ENCODE results near the gene UBQLN3. TPM values are rescaled to one million over a fixed set of nuclear protein-coding genes. Genes with fewer than 3 reads are reported as not detected.

Gene UBQLN3
- total and polyA plus RNA-seq, 2 of the 13 experiments (the other 11 are each of a cell fraction or from before 2014, with no cell fraction given), result 0.08 TPM; not detected in 1

DNA sequence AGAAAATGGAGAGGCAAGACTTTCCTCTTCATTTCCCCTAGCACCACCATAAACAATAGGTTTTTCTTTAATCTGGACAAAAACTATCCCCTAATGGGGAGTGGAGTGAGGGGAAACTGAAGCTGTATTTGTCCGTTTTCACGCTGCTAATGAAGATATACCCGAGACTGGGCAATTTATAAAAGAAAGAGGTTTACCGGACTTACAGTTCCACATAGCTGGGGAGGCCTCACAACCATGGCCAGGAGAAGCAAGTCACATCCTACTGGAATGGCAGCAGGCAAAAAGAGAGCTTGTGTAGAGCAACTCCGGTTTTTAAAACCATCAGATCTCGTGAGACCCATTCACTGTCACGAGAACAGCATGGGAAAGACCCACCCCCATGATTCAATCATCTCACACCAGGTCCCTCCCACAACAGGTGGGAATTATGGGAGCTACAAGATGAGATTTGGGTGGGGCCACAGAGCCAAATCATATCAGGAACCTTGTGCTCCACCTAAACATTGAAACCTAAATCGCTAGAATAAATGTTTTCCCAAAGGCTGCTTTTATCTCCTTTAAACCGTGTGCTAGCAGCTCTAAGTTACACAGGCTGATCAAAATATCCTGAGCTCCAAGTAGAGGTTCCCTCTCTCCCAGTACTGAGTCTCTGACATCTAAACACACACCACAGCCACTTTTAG, 4.3 kb downstream of the UBQLN3 start (continued):
- no peak for TF ChIP-seq PHF21A (CRISPR knock-in tag; IDR thresholded peaks at IDR 0.05)
- no peak for TF ChIP-seq ZNF280B (CRISPR knock-in tag; IDR thresholded peaks at IDR 0.05; ENCODE audit: borderline replicate concordance)
- no peak for TF ChIP-seq ZNF776 (CRISPR knock-in tag; IDR thresholded peaks at IDR 0.05)
- no peak for TF ChIP-seq BATF2 (CRISPR knock-in tag; IDR thresholded peaks at IDR 0.05)

DNA sequence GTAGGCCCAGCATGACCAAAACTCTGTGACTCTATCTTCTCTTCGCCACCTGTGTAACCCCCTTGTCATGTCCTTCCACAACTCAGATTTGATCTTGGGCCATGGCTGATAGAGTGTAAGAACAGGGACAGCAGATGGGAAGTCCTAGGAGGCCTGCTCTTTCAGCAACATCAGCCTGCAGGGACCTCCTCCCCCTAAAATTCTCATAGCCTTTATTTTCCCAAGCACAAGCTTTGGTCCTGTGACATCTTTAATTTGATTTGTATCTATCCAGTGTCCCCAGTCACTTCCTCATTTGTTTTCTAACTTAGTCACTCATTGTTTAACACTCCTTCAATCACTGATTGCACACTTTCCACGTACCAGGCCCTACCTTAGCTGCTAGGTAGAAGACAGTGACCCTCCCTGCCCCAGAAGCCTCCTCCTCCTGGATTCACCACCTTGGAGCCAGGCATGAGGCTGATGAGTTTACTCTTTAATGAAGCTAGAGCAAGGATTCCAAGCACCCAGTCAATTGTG, 5.3 kb downstream of the UBQLN3 start:
- in situ Hi-C loops (cut with HindIII; ENCODE audit: extremely low pct_ligation_motif_present, low pct_unique_long_range_greater_than_20kb) (no loop called here), intact Hi-C loops (cut with micrococcal nuclease; ENCODE audit: unreplicated experiment) (no loop called here)
- ChIA-PET POLR2A (no interaction called here), CTCF (ENCODE audit: low intra/inter-chr PET ratio, low total read pairs) (no interaction called here)
- H3K36me3 ChIP-seq (replicated peaks in 1 of 2; ENCODE audit: control insufficient read depth in 1 of 2, insufficient read depth in 2 of 2, low read length in 2 of 2), result no peaks in the 10 kb centered on the region
- no peak overlapping the region for H3K4me2 ChIP-seq (ENCODE audit: low read depth, low read length)
- no peak overlapping the region for H3K27ac ChIP-seq (ENCODE audit: extremely low read length, insufficient read depth, low read length)
- no peaks in the 10 kb centered on the region; the same call in 1 of the 2 replicates for H4K20me1 ChIP-seq (ENCODE audit: insufficient read depth, low read length)
- H3K4me1 ChIP-seq (ENCODE audit: insufficient read depth, low read length), result no peaks in the 10 kb centered on the region
- no peak overlapping the region for H3K4me3 ChIP-seq (replicated peaks in 1 of 3; ENCODE audit: insufficient read depth in 1 of 3, low read depth in 2 of 3, low read length in 3 of 3)
- DNase-seq (ENCODE audit: low spot score) (no peak), ATAC-seq (no peak), FAIRE-seq (no peak)
- H3K27me3 ChIP-seq (ENCODE audit: control insufficient read depth in 1 of 2, insufficient read depth in 2 of 2, low read length in 2 of 2), result peaks cover 0 to 22% of the 10 kb centered on the region in 2 experiments; a peak in 3 of 5 replicates
- WGBS (ENCODE audit: low lambda C conversion rate), result 23% methylated on average over 2 of the region's 2 CpGs
- H2AFZ ChIP-seq (ENCODE audit: low read length), result no peak overlapping the region
- H3K9ac ChIP-seq (ENCODE audit: insufficient read depth, low read depth, low read length), result no peak overlapping the region
- H3K79me2 ChIP-seq (ENCODE audit: insufficient read depth, low read length), result no peaks in the 10 kb centered on the region
- BruUV-seq (replicated peaks), result no TSS peak
- no peaks in the 10 kb centered on the region for H3K9me3 ChIP-seq (ENCODE audit: low read length)
- TF ChIP-seq, protein P1, sequence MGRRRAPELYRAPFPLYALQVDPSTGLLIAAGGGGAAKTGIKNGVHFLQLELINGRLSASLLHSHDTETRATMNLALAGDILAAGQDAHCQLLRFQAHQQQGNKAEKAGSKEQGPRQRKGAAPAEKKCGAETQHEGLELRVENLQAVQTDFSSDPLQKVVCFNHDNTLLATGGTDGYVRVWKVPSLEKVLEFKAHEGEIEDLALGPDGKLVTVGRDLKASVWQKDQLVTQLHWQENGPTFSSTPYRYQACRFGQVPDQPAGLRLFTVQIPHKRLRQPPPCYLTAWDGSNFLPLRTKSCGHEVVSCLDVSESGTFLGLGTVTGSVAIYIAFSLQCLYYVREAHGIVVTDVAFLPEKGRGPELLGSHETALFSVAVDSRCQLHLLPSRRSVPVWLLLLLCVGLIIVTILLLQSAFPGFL (CRISPR knock-in tag; IDR thresholded peaks at IDR 0.05), result no peak
- TF ChIP-seq ZNF205 (CRISPR knock-in tag; IDR thresholded peaks at IDR 0.05) (no peak), ZNF652 (CRISPR knock-in tag; IDR thresholded peaks at IDR 0.05; ENCODE audit: borderline replicate concordance, low read depth) (no peak), ZNF687 (CRISPR knock-in tag; IDR thresholded peaks at IDR 0.05) (no peak), PHB2 (IDR thresholded peaks at IDR 0.05; ENCODE audit: partially characterized antibody) (no peak), SMARCE1 (IDR thresholded peaks at IDR 0.05; ENCODE audit: borderline replicate concordance) (no peak)
- TF ChIP-seq, protein P2, sequence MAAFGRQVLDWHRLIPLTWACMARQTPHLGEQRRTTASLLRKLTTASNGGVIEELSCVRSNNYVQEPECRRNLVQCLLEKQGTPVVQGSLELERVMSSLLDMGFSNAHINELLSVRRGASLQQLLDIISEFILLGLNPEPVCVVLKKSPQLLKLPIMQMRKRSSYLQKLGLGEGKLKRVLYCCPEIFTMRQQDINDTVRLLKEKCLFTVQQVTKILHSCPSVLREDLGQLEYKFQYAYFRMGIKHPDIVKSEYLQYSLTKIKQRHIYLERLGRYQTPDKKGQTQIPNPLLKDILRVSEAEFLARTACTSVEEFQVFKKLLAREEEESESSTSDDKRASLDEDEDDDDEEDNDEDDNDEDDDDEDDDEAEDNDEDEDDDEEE (CRISPR knock-in tag; IDR thresholded peaks at IDR 0.05), result no peak
